ENCODE data around the gene MEGF11.

MEGF11 gene

GRCh38 chr15:65910341-65910740, 343.2 kb downstream of the MEGF11 start:
- TF ChIP-seq CTCF (IDR thresholded peaks at IDR 0.05; ENCODE audit: extremely low read depth, missing control alignments) = no peak
- no peak for DNase-seq (ENCODE audit: low spot score)

- DNase-seq (ENCODE audit: low spot score) = no peak
- TF ChIP-seq CTCF (IDR thresholded peaks at IDR 0.05; ENCODE audit: extremely low read depth, missing control alignments) = no peak
Measured at GRCh38 chr15:65909831-65910230, 343.7 kb downstream of the MEGF11 start.

GRCh38 chr15:65908876-65909275, 344.7 kb downstream of the MEGF11 start:
- no peak for DNase-seq (ENCODE audit: low spot score)
- no peak for TF ChIP-seq CTCF (IDR thresholded peaks at IDR 0.05; ENCODE audit: extremely low read depth, missing control alignments)

- DNase-seq (ENCODE audit: low spot score) = no peak
- TF ChIP-seq CTCF (IDR thresholded peaks at IDR 0.05; ENCODE audit: extremely low read depth, missing control alignments) = no peak
Measured at GRCh38 chr15:65907661-65908060, 345.9 kb downstream of the MEGF11 start.

GRCh38 chr15:65906396-65906795, 347.2 kb downstream of the MEGF11 start:
- TF ChIP-seq CTCF (IDR thresholded peaks at IDR 0.05; ENCODE audit: extremely low read depth, missing control alignments) = no peak

GRCh38 chr15:65904301-65904700, 349.2 kb downstream of the MEGF11 start:
- no peak for DNase-seq (ENCODE audit: low spot score)
- no peak for TF ChIP-seq CTCF (IDR thresholded peaks at IDR 0.05; ENCODE audit: extremely low read depth, missing control alignments)

More at GRCh38 chr15:65906396-65906795, 347.2 kb downstream of the MEGF11 start:
- no peak for DNase-seq (ENCODE audit: low spot score)

GRCh38 chr15:65903296-65904073, 350.1 kb downstream of the MEGF11 start:
- no peak for TF ChIP-seq CTCF (IDR thresholded peaks at IDR 0.05; ENCODE audit: extremely low read depth, missing control alignments)
- no peak for DNase-seq (ENCODE audit: low spot score)

All from GM20000 (cell line).